ENCODE results near the gene PRR16. TPM values are rescaled to one million over a fixed set of nuclear protein-coding genes. Genes with fewer than 3 reads are reported as not detected.

The PRR16 gene
- total RNA-seq, 2 donors from 2014 or later, result 19.8 to 25.5 TPM

- no peaks in the 10 kb centered on the region for H3K9me3 ChIP-seq
- H3K4me3 ChIP-seq, result no peak overlapping the region
- ATAC-seq (ENCODE audit: insufficient number of reproducible peaks, low FRiP score, low read depth), result no peak
- H3K27ac ChIP-seq, result no peak overlapping the region
- H3K27me3 ChIP-seq (replicated peaks; ENCODE audit: insufficient read depth), result no peaks in the 10 kb centered on the region
- no peaks in the 10 kb centered on the region for H3K36me3 ChIP-seq
- DNase-seq (ENCODE audit: low spot score), result no peak
- H3K4me1 ChIP-seq (ENCODE audit: control insufficient read depth in 1 of 2, low read depth in 2 of 2), result peaks cover 0 to 12% of the 10 kb centered on the region in 2 donors
- no peak for TF ChIP-seq CTCF (IDR thresholded peaks at IDR 0.05)
Observed at GRCh38 chr5:120507800-120508463, 43.8 kb downstream of the PRR16 start.

- H3K27ac ChIP-seq, result no peak overlapping the region
- H3K9me3 ChIP-seq, result no peaks in the 10 kb centered on the region
- H3K27me3 ChIP-seq (replicated peaks; ENCODE audit: insufficient read depth), result no peaks in the 10 kb centered on the region
- peaks cover 0 to 12% of the 10 kb centered on the region in 2 donors for H3K4me1 ChIP-seq (ENCODE audit: control insufficient read depth in 1 of 2, low read depth in 2 of 2)
- no peaks in the 10 kb centered on the region for H3K36me3 ChIP-seq
- no peak overlapping the region for H3K4me3 ChIP-seq
- no peak for TF ChIP-seq CTCF (IDR thresholded peaks at IDR 0.05)
- ATAC-seq (ENCODE audit: insufficient number of reproducible peaks, low FRiP score, low read depth), result no peak
- DNase-seq (ENCODE audit: low spot score), result no peak
Observed at GRCh38 chr5:120509053-120509452, 45.0 kb downstream of the PRR16 start.

GRCh38 chr5:120510098-120510637 is 46.1 kb downstream of the PRR16 start:
- Histone ChIP-seq H3K9me3 (no peaks in the 10 kb centered on the region), H3K4me1 (ENCODE audit: control insufficient read depth in 1 of 2, low read depth in 2 of 2) (peaks cover 0 to 11% of the 10 kb centered on the region in 2 donors), H3K36me3 (no peaks in the 10 kb centered on the region), H3K27me3 (replicated peaks; ENCODE audit: insufficient read depth) (no peaks in the 10 kb centered on the region), H3K27ac (no peak overlapping the region), H3K4me3 (no peak overlapping the region)
- no peak for ATAC-seq (ENCODE audit: insufficient number of reproducible peaks, low FRiP score, low read depth)
- TF ChIP-seq CTCF (IDR thresholded peaks at IDR 0.05), result no peak
- DNase-seq (ENCODE audit: low spot score), result no peak

GRCh38 chr5:120510994-120511686 is 47.0 kb downstream of the PRR16 start:
- H3K4me3 ChIP-seq, result no peak overlapping the region
- no peaks in the 10 kb centered on the region for H3K9me3 ChIP-seq
- H3K27ac ChIP-seq, result no peak overlapping the region
- no peak for TF ChIP-seq CTCF (IDR thresholded peaks at IDR 0.05)
- ATAC-seq (ENCODE audit: insufficient number of reproducible peaks, low FRiP score, low read depth) (no peak), DNase-seq (ENCODE audit: low spot score) (no peak)
- H3K36me3 ChIP-seq, result no peaks in the 10 kb centered on the region
- H3K27me3 ChIP-seq (replicated peaks; ENCODE audit: insufficient read depth), result no peaks in the 10 kb centered on the region
- peaks cover 0 to 8% of the 10 kb centered on the region in 2 donors for H3K4me1 ChIP-seq (ENCODE audit: control insufficient read depth in 1 of 2, low read depth in 2 of 2)

- Histone ChIP-seq H3K4me1 (ENCODE audit: control insufficient read depth in 1 of 2, low read depth in 2 of 2) (peaks cover 4 to 12% of the 10 kb centered on the region in 2 donors), H3K27ac (no peak overlapping the region), H3K27me3 (replicated peaks; ENCODE audit: insufficient read depth) (no peaks in the 10 kb centered on the region), H3K4me3 (no peak overlapping the region), H3K9me3 (no peaks in the 10 kb centered on the region), H3K36me3 (no peaks in the 10 kb centered on the region)
- no peak for DNase-seq (ENCODE audit: low spot score)
- no peak for TF ChIP-seq CTCF (IDR thresholded peaks at IDR 0.05)
- ATAC-seq (ENCODE audit: insufficient number of reproducible peaks, low FRiP score, low read depth), result no peak
Observed at GRCh38 chr5:120512068-120512467, 48.0 kb downstream of the PRR16 start.

All from thoracic aorta (tissue), 2 donors.